ENCODE measurements around the gene SMIM22.

The SMIM22 gene

GRCh38 chr16:4803401-4803844 lies 8.3 kb downstream of the SMIM22 start:
- no peak for TF ChIP-seq ARNT (IDR thresholded peaks at IDR 0.05)
- no peak for TF ChIP-seq BHLHE40 (IDR thresholded peaks at IDR 0.05; ENCODE audit: borderline replicate concordance)
- TF ChIP-seq L3MBTL2 (conservative IDR thresholded peaks at IDR 0.05), result no peak
- no peak for TF ChIP-seq HDGF (IDR thresholded peaks at IDR 0.05; ENCODE audit: borderline replicate concordance)
- TF ChIP-seq LEF1 (IDR thresholded peaks at IDR 0.05; ENCODE audit: borderline replicate concordance), result no peak
- TF ChIP-seq FOXK2 (IDR thresholded peaks at IDR 0.05), result no peak
- TF ChIP-seq ELF4 (IDR thresholded peaks at IDR 0.05), result no peak
- TF ChIP-seq TARDBP (IDR thresholded peaks at IDR 0.05), result no peak
- TF ChIP-seq NFRKB (IDR thresholded peaks at IDR 0.05), result no peak
- no peak for TF ChIP-seq SUZ12 (IDR thresholded peaks at IDR 0.05)
- TF ChIP-seq FOXM1 (IDR thresholded peaks at IDR 0.05; ENCODE audit: borderline replicate concordance), result no peak
- ChIA-PET POLR2A (interaction anchor here (1.5 to 4.0 kb wide), 3 partner anchors 15 to 69 kb away, joined by 5 to 18 read pairs (median 18); partner anchors contain the start of genes ANKS3, DNAAF8, SEPTIN12 and ZNF500), CTCF (interaction anchor here (0.7 kb wide), 1 partner anchor 20 kb away, joined by 4 read pairs; no protein-coding TSS in a partner anchor)
- DNase-seq (ENCODE audit: extremely low spot score), result no peak

- TF ChIP-seq, protein P1, sequence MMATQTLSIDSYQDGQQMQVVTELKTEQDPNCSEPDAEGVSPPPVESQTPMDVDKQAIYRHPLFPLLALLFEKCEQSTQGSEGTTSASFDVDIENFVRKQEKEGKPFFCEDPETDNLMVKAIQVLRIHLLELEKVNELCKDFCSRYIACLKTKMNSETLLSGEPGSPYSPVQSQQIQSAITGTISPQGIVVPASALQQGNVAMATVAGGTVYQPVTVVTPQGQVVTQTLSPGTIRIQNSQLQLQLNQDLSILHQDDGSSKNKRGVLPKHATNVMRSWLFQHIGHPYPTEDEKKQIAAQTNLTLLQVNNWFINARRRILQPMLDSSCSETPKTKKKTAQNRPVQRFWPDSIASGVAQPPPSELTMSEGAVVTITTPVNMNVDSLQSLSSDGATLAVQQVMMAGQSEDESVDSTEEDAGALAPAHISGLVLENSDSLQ (IDR thresholded peaks at IDR 0.05), result no peak
- TF ChIP-seq L3MBTL2 (conservative IDR thresholded peaks at IDR 0.05), result no peak
- no peak for DNase-seq (ENCODE audit: extremely low spot score)
- POLR2A ChIA-PET, result interaction anchor here (1.5 to 4.0 kb wide), 3 partner anchors 16 to 70 kb away, joined by 5 to 18 read pairs (median 18); partner anchors contain the start of genes ANKS3, DNAAF8, SEPTIN12 and ZNF500
- CTCF ChIA-PET, result interaction anchor here (0.7 kb wide), 1 partner anchor 19 kb away, joined by 4 read pairs; no protein-coding TSS in a partner anchor
Measured at GRCh38 chr16:4803898-4804762, 9.0 kb downstream of the SMIM22 start.

DNA sequence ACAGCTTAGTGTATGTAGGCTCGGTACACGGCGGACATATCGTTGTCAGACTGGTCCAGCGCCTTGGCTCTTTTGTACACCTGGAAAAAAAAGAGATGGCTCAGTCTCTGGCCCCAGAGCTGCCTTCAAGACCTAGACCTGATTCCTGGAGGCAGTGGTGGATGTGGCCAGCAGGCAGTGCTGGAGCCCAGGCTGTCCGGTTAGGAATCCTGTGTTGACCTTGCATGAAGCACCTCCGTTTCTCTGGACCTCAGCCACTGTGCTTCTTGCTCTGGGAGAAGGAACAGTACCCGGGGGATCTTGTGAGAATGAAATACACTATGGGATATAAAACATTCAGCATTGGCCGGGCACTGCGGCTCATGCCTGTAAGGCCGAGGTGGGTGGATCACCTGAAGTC lies 10.1 kb downstream of the SMIM22 start:
- CTCF ChIA-PET, result no interaction called here
- POLR2A ChIA-PET, result no interaction called here
- TF ChIP-seq ELF4 (IDR thresholded peaks at IDR 0.05) (no peak), FOXA1 (IDR thresholded peaks at IDR 0.05) (no peak), FOXM1 (IDR thresholded peaks at IDR 0.05; ENCODE audit: borderline replicate concordance) (no peak), LEF1 (IDR thresholded peaks at IDR 0.05; ENCODE audit: borderline replicate concordance) (no peak), HDGF (IDR thresholded peaks at IDR 0.05; ENCODE audit: borderline replicate concordance) (no peak), L3MBTL2 (conservative IDR thresholded peaks at IDR 0.05) (no peak), NFRKB (IDR thresholded peaks at IDR 0.05) (no peak), CTBP1 (IDR thresholded peaks at IDR 0.05; ENCODE audit: borderline replicate concordance) (no peak), BHLHE40 (IDR thresholded peaks at IDR 0.05; ENCODE audit: borderline replicate concordance) (no peak), SUZ12 (IDR thresholded peaks at IDR 0.05) (no peak), TARDBP (IDR thresholded peaks at IDR 0.05) (no peak), ZNF384 (IDR thresholded peaks at IDR 0.05) (no peak), FOXK2 (IDR thresholded peaks at IDR 0.05) (no peak), SP1 (IDR thresholded peaks at IDR 0.05) (no peak), ARNT (IDR thresholded peaks at IDR 0.05) (no peak)
- TF ChIP-seq, protein P1 (IDR thresholded peaks at IDR 0.05), result no peak
- DNase-seq (ENCODE audit: extremely low spot score), result no peak

- TF ChIP-seq LEF1 (IDR thresholded peaks at IDR 0.05; ENCODE audit: borderline replicate concordance), result no peak
- no peak for TF ChIP-seq HDGF (IDR thresholded peaks at IDR 0.05; ENCODE audit: borderline replicate concordance)
- TF ChIP-seq FOXK2 (IDR thresholded peaks at IDR 0.05), result no peak
- no peak for TF ChIP-seq NFRKB (IDR thresholded peaks at IDR 0.05)
- TF ChIP-seq TARDBP (IDR thresholded peaks at IDR 0.05), result no peak
- no peak for TF ChIP-seq ARNT (IDR thresholded peaks at IDR 0.05)
- no peak for TF ChIP-seq ZNF384 (IDR thresholded peaks at IDR 0.05)
- TF ChIP-seq, protein P1 (IDR thresholded peaks at IDR 0.05), result no peak
- TF ChIP-seq FOXM1 (IDR thresholded peaks at IDR 0.05; ENCODE audit: borderline replicate concordance), result no peak
- no peak for TF ChIP-seq CTBP1 (IDR thresholded peaks at IDR 0.05; ENCODE audit: borderline replicate concordance)
- no peak for TF ChIP-seq ELF4 (IDR thresholded peaks at IDR 0.05)
- no peak for TF ChIP-seq FOXA1 (IDR thresholded peaks at IDR 0.05)
- TF ChIP-seq SP1 (IDR thresholded peaks at IDR 0.05), result no peak
- no peak for TF ChIP-seq BHLHE40 (IDR thresholded peaks at IDR 0.05; ENCODE audit: borderline replicate concordance)
- no peak for TF ChIP-seq L3MBTL2 (conservative IDR thresholded peaks at IDR 0.05)
- no peak for TF ChIP-seq SUZ12 (IDR thresholded peaks at IDR 0.05)
- ChIA-PET CTCF (no interaction called here), POLR2A (no interaction called here)
- DNase-seq (ENCODE audit: extremely low spot score), result no peak
Measured at GRCh38 chr16:4806280-4806679, 11.1 kb downstream of the SMIM22 start.

GRCh38 chr16:4811242-4811641 lies 16.1 kb downstream of the SMIM22 start:
- DNase-seq (ENCODE audit: extremely low spot score), result no peak
- TF ChIP-seq ELF4 (IDR thresholded peaks at IDR 0.05), result no peak
- TF ChIP-seq HDGF (IDR thresholded peaks at IDR 0.05; ENCODE audit: borderline replicate concordance), result no peak
- no peak for TF ChIP-seq FOXA1 (IDR thresholded peaks at IDR 0.05)
- no peak for TF ChIP-seq NFRKB (IDR thresholded peaks at IDR 0.05)
- TF ChIP-seq, protein P1 (IDR thresholded peaks at IDR 0.05), result no peak
- no peak for TF ChIP-seq ZNF384 (IDR thresholded peaks at IDR 0.05)
- no peak for TF ChIP-seq ARNT (IDR thresholded peaks at IDR 0.05)
- TF ChIP-seq LEF1 (IDR thresholded peaks at IDR 0.05; ENCODE audit: borderline replicate concordance), result no peak
- TF ChIP-seq SP1 (IDR thresholded peaks at IDR 0.05), result no peak
- TF ChIP-seq FOXK2 (IDR thresholded peaks at IDR 0.05), result no peak
- no peak for TF ChIP-seq CTBP1 (IDR thresholded peaks at IDR 0.05; ENCODE audit: borderline replicate concordance)
- TF ChIP-seq TARDBP (IDR thresholded peaks at IDR 0.05), result no peak
- no peak for TF ChIP-seq SUZ12 (IDR thresholded peaks at IDR 0.05)
- TF ChIP-seq BHLHE40 (IDR thresholded peaks at IDR 0.05; ENCODE audit: borderline replicate concordance), result no peak
- no peak for TF ChIP-seq L3MBTL2 (conservative IDR thresholded peaks at IDR 0.05)
- POLR2A ChIA-PET, result no interaction called here
- CTCF ChIA-PET, result no interaction called here
